EL (cell line): ENCODE measurements around the gene TRIM54.

Experiments
- DNase-seq: peaks from one replicate; pipeline ENCODE4 v3.0.0-alpha.2; 2016

The TRIM54 gene, protein sequence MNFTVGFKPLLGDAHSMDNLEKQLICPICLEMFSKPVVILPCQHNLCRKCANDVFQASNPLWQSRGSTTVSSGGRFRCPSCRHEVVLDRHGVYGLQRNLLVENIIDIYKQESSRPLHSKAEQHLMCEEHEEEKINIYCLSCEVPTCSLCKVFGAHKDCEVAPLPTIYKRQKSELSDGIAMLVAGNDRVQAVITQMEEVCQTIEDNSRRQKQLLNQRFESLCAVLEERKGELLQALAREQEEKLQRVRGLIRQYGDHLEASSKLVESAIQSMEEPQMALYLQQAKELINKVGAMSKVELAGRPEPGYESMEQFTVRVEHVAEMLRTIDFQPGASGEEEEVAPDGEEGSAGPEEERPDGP

DNA sequence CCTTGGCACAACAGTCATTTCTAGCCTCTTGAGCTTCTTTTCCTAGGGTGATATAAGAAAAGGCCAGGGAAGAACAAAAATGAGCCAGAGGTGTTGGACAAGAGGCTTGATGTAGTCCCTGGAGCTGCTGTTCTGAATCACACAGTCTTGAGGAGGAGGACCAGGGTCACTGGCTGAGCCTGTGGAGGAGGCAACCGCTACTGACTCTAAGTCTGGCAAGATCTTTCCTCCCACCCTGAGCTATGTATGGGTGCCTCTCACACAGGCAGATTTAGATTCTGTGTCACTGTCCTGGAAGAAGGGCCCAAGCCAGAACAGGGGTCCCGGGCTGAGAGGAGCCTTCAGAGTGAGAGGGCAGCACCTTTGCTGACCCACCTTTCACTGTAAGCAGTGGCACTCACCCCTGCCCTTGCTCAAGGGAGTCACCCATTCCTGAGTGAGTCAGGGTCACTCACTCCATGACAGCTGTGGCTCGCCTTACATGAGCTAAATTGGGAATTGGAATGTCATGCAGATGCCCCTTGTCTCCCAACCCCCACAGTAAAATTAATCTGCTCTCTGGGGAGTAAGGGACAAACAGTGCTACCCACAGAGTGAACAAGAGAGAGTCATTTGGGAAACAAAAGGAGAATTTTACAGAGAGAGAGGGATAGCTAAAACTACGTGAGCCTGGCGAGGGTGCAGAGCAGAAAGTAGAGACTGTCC is at the start of gene TRIM54:
Gene TRIM54, plus strand, starts transcription at position 575 of the 705 bp plus-strand sequence. CDS start 303 bp downstream, outside the sequence.
- no peak for DNase-seq

DNA sequence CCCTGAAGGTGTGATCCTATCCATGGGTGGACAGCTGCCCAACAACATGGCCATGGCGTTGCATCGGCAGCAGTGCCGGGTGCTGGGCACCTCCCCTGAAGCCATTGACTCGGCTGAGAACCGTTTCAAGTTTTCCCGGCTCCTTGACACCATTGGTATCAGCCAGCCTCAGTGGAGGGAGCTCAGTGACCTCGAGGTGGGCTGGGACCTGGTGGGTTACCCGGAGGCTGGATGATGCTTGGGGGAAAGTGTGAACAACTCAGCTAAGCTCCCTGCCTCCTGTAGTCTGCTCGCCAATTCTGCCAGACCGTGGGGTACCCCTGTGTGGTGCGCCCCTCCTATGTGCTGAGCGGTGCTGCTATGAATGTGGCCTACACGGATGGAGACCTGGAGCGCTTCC is 48.9 kb upstream of the TRIM54 start:
- DNase-seq, result no peak

DNA sequence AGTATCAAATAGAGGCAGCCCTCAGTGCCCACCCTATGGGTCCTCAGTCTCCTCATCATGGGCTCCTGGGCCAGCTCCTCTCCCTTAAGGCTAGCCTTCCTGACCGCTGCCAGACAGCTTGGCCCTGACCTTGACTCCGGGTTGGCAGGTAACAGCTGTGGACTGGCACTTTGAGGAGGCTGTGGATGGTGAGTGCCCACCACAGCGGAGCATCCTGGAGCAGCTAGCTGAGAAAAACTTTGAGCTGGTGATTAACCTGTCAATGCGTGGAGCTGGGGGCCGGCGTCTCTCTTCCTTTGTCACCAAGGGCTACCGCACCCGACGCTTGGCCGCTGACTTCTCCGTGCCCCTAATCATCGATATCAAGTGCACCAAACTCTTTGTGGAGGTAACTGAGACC is 46.1 kb upstream of the TRIM54 start:
- DNase-seq, result no peak

DNA sequence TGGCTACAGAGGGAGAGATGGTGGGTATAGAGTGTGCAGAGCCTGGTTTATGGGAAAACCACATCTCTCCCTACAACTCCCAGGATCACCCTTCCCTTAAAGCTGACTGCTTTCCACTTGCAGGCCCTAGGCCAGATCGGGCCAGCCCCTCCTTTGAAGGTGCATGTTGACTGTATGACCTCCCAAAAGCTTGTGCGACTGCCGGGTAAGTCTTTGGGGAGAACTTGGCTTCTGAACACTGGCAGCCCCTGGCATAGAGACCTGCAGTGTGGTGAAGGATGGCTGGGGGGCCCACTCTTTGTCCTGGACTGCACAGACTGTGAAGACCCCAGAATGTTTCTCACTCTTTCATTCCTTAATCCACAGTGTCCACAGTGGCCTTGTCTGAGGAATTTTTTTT is 45.6 kb upstream of the TRIM54 start:
- no peak for DNase-seq

DNA sequence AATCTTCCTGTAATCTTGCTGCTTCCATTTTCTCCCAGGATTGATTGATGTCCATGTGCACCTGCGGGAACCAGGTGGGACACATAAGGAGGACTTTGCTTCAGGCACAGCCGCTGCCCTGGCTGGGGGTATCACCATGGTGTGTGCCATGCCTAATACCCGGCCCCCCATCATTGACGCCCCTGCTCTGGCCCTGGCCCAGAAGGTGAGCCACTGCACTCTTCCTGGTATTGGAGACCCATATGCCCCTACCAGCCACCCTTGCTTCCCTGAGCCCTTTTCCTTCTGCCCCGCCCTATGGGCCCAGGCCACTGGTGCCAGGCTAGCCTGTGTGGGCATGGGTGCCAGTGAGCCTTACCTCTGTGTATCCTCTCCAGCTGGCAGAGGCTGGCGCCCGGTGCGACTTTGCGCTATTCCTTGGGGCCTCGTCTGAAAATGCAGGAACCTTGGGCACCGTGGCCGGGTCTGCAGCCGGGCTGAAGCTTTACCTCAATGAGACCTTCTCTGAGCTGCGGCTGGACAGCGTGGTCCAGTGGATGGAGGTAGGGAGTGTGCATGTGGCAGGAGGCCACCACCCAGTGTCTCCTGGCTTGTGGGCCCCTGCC is 44.8 kb upstream of the TRIM54 start:
- DNase-seq, result no peak

DNA sequence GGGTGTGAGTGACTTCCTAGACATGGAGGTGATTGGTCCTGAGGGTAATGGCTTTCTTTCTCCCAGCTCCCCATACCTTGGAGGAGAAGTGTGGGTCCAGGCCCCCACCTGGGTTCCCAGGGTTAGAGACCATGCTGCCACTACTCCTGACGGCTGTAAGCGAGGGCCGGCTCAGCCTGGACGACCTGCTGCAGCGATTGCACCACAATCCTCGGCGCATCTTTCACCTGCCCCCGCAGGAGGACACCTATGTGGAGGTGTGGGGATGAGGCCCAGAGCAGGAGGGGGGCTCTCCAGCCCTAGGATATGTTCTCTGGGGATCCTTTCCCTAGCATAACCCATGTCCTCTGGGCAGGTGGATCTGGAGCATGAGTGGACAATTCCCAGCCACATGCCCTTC is 43.3 kb upstream of the TRIM54 start:
- DNase-seq, result no peak

DNA sequence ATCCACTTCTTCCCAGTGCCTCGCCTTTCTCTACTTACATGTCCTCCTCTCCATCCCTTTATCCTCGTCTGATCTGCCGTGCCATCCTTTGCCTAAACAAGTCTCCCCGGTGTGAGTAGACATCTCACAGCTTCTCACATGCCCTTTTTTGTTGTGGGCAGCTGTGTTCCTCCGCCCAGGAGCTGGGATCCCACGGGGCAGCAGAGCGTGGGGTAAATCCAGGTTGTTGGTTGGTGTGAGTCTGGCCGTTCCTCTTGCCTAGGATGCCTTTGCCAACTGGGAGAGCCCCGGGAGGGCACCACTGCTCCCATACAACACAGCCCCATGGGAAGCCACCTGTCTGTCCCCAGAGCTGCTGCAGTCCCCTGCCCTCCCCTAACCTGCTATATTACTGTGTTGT is 41.8 kb upstream of the TRIM54 start:
- DNase-seq, result no peak

DNA sequence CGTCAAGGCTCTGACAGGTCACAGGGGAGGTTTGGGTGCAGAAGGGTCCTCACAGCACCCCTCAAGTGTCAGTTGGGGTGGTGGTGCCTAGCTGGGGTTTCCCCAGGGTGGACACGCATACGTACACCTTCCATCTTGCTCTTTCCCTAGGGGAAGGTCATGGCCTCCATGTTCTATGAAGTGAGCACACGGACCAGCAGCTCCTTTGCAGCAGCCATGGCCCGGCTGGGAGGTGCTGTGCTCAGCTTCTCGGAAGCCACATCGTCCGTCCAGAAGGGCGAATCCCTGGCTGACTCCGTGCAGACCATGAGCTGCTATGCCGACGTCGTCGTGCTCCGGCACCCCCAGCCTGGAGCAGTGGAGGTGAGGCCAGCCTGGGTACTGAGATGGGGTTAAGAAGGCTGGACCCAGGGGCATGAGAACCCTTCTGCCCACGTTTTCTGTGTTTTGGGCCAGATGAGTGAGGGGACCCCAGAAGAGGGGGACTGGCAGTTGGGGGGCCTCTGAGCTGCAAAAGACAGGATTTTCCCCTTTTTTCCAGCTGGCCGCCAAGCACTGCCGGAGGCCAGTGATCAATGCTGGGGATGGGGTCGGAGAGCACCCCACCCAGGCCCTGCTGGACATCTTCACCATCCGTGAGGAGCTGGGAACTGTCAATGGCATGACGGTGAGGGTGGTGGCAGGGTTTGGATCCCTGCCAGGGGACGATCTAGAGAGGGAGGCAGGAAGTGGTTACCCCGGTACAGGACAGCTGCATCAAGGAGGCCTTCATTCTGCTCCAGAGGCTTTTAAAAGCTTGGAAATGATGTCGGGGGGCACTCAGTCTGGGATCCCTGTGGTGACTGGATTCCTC is 40.2 kb upstream of the TRIM54 start:
- no peak for DNase-seq

DNA sequence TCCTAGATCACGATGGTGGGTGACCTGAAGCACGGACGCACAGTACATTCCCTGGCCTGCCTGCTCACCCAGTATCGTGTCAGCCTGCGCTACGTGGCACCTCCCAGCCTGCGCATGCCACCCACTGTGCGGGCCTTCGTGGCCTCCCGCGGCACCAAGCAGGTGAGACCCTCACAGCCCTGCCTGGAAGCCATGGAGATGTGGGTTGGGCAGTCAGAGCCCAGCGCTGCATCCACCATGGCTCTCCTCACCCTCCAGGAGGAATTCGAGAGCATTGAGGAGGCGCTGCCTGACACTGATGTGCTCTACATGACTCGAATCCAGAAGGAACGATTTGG is 39.6 kb upstream of the TRIM54 start:
- DNase-seq, result no peak

DNA sequence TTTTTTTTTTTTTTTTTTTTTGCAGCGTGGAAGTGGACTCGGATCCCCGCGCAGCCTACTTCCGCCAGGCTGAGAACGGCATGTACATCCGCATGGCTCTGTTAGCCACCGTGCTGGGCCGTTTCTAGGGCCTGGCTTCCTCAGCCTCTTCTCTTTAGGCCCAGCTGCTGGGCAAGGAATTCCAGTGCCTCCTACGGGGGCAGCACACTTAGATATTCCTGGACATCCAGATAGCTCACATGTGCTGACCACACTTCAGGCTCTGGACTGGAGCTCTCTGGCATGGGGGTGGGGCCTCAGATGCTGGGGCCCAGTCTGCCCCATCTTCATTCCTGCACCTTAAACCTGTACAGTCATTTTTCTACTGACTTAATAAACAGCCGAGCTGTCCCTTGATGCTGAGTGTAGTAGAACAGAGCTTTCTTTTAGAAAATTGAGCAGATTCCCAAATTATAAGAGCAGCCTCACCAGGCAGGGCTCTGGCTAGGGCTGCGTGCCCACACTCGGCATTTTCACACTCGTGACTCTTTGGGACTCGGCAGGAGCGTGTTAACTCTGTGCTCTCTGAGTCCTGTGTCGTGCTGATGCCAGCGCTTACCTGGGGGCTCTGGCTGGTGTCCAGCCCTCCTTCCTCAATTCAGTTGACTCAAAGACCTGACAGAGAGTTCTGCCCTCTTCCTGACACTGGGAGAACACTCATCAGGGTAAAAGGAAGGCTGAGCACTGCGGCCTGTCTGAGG is 38.7 kb upstream of the TRIM54 start:
- no peak for DNase-seq

DNA sequence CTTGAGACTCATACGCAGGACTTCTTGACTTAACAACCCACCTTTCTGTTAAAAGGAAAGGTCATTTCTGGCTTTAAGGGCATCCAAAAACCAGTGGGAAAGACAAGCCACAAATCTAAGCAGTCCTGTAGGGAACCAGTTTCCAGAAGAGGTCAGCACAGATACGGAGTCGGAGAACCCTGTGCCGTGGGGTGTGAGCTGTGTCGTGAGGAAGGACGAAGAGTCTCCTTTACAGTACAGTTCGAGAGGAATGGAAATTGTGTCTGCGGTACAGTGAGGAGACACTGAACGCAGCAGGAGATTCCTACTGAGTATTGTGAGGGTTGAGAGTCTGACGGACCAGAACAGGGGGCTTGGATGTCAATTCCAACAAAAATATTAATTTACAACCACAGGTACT is 37.1 kb upstream of the TRIM54 start:
- DNase-seq, result no peak

DNA sequence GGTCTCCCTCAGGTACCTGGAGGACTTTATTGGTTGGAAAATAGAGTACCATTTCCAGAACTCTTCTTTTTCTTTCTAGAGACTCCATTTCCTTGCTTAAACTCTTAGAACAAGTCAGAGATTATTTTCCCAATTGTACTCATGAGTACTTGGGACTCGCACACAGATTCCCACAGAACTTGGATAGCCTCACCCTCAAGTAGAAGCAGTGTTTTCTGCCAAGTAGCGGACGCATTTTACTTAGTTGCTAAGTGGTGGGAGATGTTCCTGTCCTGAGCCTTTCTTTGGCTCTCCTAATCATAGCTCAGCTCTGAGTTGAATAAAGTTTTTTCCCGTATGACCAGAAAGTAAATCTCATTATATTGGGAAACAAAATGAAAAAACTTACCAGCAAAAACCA is 36.6 kb upstream of the TRIM54 start:
- DNase-seq, result no peak

DNA sequence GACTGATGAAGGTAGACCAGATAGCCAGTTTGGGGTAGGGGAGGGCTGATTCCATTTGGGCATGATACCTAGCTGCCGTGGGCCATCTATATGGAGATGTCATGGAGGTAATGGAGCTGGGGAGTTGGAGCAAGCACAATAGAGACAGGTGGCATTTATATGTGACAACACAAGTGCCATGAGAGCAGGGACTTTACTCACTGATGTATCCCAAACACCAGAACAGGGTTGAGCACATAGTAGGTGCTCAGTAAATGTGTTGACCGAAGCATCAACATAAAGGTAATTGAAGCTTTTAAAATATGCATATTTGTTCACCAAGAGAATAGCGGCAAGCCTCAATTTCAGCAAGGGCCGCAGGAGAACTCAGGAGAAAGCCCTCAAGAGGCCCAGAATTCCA is 34.3 kb upstream of the TRIM54 start:
- no peak for DNase-seq

DNA sequence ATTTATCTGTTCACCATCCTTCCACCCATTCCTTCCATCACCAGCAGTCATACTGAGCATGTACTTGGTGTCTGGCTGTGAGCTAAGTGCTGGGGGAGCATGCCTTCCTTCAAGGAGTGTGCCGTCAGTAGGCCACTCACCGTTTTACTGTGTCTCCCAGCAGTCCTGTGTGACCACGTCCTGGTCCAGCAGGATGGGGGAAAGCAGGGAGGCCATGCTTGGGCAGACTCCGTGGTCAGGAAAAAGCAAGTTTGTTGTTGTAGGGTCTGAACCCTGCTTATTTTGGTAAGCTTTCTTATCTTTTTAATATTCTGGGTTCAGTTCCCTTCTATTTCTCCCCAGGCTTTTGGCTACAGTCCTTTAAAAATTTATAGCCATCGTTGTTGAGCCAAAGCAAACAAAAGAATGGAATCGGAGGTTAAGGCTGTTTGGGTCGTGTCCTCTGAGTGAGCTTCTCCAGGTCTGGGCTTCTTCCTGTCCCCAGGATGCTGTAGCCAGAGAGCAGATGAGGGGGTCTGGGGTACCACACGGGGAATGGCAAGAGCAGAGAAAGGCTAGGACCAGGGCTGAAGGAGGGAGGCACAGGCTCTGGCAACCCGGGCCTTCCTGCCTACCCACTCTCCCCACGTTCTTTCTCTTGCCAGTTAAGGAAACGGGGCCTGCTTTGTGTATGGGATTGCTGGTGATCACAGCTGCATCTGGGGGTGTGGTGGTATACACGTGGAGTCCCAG is 32.9 kb upstream of the TRIM54 start:
- no peak for DNase-seq

DNA sequence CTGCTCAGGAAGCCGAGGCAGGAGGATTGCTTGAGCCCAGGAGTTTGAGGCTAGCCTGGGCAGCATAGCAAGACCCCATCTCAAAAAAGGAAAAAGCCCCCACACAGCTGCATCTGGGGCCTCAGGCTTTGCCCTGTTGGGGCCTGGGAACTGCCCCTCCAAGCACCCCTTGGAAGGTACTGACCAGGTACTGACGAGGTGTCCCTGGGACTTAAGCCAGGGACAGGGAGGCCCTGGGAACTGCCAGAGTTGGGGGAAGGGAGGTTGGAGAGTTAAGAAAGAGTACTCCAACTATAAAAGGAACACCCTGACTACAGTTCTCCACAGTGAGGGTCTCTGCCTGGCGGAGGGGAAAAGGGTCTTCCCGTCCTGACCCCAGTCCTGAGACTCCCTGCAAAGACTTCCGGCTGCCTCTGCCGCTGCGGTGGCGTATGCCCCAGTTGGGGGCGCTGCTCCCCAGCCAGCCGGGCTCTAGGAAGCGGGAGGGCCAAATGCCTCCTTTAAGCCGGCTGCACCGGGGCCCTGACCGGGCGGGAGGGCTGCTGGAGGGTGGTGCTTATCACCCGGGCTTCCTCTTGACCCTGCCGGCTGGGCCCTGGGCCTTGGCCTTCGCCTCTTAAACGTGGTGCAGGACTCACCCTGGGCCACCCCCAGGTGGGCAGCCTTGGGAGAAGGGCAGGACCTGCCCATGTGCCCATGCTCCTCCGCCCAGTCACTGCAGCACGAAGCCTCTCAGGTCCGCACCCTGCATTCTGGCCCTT is 32.2 kb upstream of the TRIM54 start:
- DNase-seq, result peak; percentile 44

DNA sequence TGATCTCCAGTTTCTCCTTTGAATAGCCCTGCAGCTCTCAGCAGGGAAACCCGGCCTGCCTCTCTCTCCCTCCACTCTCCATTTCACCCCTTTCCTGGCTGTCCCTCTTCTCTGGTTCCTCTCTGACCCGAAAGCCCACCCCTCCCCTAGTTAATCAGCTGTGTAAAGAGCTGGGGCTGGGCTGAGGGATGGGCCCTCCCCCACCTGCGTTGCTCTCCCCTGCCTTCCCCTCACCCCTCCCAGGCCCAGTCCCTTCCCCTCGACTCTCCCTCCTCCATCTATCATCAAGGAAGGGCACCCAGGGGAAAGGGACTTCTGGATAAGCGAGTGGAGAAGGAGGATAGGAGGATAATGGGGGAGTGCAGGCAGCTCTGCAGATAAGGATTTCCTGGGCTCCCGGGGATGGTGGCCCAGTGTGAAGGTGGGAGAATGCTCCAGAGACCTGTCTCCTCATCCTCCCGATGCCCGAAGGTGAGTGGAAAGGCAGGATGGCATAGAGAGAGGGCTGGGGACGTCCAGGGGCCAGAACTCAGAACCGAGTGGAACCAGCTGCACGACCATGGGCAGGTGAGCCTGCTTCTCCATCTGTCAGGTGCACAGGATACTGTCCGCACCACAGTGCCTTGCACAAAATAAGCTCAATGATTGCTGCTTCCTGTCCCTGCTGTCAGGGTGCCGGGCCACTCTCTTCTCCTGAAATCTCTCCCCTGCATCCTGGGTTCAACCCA is 31.4 kb upstream of the TRIM54 start:
- DNase-seq, result no peak

DNA sequence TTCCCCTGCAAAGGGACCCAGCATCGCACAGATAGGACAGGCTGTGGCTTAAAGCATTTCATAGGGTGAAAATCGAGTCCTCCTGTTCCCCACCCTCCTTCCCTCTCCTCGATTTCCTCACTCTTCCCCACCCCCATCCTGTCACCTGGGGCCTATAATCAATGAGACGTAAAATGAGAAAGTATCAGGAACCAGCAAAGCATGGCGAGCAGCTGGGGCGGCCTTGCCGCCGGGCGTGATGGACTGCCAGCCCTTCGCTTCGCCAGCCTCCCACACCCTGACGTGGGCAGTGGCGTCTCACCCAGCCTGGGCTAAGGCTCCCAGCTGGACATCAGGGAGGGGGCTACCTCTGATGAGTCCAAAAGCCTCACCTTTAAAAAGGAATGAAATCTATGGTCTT is 30.5 kb upstream of the TRIM54 start:
- DNase-seq, result no peak

DNA sequence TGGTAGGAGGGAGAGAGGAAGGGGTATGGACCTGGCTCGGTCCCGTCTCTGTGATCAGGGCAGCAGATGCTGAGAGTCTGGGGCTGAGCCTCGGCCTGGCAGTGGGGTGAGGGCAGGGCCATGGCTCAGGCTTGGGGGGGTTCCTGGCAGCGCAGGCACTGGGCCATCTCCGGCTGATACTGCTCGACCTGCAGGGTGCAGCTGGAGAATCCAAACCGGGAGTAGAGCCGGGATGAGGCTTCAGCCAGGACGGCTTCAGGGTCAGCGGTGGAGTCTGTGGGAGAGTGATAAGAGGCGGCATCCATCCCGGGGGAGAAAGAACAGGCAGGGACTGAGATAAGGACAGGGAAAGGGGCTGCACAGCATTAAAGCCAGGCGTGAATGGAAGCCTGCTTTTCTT is 27.0 kb upstream of the TRIM54 start:
- no peak for DNase-seq

DNA sequence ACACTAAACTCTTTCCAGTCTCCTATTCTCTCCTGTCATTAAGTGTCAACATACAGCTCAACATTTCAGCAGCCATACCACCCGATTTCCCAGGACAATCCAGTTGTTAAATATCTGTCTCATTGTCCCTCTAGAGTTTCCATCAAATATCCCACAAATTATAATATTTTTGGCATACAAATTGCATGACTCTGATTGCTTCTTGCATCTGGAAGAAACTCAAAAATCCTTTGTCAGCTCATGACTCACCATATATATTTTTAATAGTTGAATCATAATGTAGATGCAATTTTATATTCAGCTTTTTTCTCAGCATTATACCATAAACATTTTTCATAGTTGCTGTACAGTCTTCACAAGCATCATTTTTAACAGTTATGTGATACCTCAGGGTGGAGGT is 26.6 kb upstream of the TRIM54 start:
- DNase-seq, result peak; percentile 49

DNA sequence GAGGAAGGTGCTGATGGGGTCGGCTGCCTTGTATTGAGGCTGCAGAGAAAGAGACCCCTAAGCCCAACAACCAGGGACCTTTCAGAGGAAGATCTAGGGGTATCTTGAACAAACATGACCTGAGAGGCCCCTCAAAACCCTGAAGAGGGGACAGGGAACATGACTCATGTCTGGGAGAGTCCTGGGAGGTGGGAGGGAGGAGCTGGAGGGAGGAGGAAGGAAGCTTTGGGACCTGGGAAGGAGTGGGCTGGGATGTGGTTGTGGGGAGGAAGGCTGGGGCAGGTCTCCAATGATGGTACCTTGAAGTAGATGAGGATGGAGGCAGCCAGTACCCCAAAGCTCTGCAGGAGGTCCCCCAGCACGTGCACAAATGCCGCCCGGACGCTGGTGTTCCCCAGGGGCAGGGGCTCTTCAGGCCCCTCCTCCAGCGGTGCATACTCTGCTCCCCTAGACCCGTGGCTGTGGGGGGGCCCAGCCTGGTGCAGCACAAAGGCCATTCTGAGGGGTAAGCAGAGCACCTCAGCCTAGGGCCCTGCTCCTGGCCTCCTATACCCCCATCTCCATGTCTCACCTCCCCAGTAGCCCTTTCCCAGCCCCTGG is 25.3 kb upstream of the TRIM54 start:
- DNase-seq, result no peak
